ENCODE results near the gene FCRL6. TPM values are rescaled to one million over a fixed set of nuclear protein-coding genes. Genes with fewer than 3 reads are reported as not detected.

FCRL6 gene
- total RNA-seq, 2 experiments from 2014 or later: 0.23 to 0.61 TPM

DNA sequence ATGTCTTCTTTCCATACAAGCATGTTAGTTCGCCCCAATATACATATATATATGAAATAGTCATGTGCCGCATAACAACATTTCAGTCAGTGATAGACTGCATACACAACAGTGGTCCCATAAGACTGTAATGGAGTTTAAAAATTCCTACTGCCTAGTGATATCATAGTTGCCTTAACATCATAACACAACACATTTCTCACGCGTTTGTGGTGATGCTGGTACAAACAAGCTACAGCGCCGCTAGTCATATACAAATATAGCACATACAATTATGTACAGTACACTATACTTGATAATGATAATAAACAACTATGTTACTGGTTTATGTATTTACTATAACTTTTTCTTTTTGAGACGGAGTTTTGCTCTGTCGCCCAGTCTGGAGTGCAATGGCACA is 13.8 kb downstream of the FCRL6 start:
- ATAC-seq (no peak), DNase-seq (no peak)
- Mint-ChIP-seq H3K27ac (no peak overlapping the region), H3K4me3 (no peak overlapping the region), H3K4me1 (peaks cover 6% of the 10 kb centered on the region), H3K27me3 (peaks cover 27% of the 10 kb centered on the region), H3K36me3 (no peaks in the 10 kb centered on the region), H3K9me3 (ENCODE audit: low read depth) (no peaks in the 10 kb centered on the region)
- CTCF ChIA-PET: interaction anchor here (1.7 to 11.0 kb wide), 3 partner anchors 9 to 16 kb away, joined by 3 to 71 read pairs (median 7); partner anchors contain the start of gene FCRL6

DNA sequence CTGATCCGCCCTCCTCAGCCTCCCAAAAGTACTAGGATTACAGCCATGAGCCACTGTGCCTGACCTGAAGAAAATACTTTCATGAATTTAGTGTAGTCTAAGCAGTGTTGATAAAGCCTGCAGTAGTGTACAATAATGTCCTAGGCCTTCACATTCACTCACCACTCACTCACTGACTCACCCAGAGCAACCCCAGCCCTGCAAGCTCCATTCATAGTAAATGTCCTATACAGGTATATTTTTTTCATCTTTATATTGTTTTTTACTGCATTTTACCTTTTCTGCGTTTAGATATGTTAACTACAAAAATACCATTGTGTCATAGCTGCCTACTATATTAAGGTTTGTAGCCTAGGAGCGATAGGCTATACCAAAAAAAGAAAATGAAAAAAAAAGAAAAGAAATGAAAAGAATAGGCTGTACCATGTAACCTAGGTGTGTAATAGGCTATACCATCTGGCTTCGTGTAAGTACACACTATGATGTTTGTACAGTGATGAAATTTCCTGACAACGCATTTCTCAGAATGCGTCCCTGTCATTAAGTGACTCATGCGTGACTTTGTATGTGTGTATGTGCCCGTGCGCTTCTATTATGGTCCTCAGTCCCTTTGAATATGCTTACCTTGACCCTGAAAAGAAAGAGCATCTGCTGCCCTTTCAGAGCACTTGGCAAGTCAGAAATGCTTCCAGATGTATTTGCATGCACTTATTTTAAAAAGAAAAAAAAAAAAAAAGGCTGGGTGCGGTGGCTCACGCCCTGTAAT is 15.3 kb downstream of the FCRL6 start:
- CTCF ChIA-PET: interaction anchor here (1.0 to 11.0 kb wide), 3 partner anchors 7 to 18 kb away, joined by 4 to 71 read pairs (median 7); partner anchors contain the start of gene FCRL6
- Mint-ChIP-seq H3K4me3 (no peak overlapping the region), H3K27me3 (peaks cover 27% of the 10 kb centered on the region), H3K9me3 (ENCODE audit: low read depth) (no peaks in the 10 kb centered on the region), H3K36me3 (no peaks in the 10 kb centered on the region), H3K4me1 (peaks cover 6% of the 10 kb centered on the region), H3K27ac (no peak overlapping the region)
- ATAC-seq (no peak), DNase-seq (no peak)

DNA sequence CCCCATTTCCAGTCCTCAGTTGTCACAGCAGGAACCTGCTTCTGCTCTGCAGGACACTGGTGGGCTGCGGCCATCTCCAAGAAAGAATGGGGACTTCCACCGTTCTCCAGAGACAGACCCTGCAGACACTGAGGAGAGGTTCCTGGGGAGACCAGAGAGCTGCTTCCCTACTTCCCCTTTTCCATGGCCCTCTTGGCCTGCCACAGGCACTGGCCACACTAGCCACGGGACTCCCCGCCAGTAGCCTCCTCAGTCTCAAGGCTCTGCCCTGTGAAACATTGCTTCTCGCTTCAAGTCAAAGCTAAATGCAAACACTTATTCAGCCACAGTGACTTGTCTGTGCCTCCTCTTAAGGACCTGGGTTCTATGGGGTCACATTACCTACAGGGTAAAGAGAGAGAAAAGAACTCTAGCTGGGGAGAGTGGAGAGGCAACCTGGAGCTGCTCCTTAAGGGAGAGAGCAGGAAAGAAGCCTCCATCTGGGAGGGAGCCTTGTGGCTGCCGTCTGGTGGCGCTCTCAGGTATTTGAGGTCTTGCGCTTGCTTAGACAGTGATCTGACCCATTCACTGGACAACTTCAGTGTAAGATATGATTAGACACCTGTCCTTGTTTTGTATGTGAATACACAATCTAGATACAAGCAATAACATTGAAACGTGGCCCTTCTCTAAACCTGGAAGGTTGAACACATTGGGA is 19.2 kb downstream of the FCRL6 start:
- ATAC-seq: no peak
- CTCF ChIA-PET: interaction anchor here (0.9 to 4.0 kb wide), 12 partner anchors 9 to 72 kb away, joined by 3 to 32 read pairs (median 5); partner anchors contain the start of genes DUSP23 and FCRL6
- Mint-ChIP-seq H3K27ac (no peak overlapping the region), H3K27me3 (peaks cover 47% of the 10 kb centered on the region), H3K36me3 (no peaks in the 10 kb centered on the region), H3K4me3 (no peak overlapping the region), H3K4me1 (peaks cover 24% of the 10 kb centered on the region), H3K9me3 (ENCODE audit: low read depth) (no peaks in the 10 kb centered on the region)
- no peak for DNase-seq

DNA sequence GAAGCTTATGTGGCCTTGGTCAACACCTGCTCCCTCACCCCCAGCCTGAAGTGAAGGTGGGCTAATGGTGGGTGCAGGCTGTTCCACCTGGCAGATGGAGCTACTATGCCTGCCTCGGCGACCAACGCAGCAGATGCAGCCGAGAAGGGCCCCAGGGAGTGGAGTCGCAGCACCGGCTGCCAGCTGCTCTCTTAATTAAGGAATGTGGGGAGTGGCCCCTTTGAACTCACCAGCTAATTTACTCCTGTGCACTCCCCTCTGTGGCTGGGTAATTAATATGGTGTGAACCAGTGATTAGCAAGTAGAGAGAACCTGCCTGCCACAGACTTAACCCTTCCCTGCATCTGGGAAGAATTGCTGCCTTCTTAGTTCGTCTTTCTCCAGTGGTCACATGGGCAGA is 21.2 kb downstream of the FCRL6 start:
- Mint-ChIP-seq H3K9me3 (ENCODE audit: low read depth) (no peaks in the 10 kb centered on the region), H3K27ac (no peak overlapping the region), H3K27me3 (peaks cover 45% of the 10 kb centered on the region), H3K36me3 (peaks cover 8% of the 10 kb centered on the region), H3K4me1 (peaks cover 43% of the 10 kb centered on the region), H3K4me3 (no peak overlapping the region)
- no peak for DNase-seq
- ATAC-seq: no peak
- CTCF ChIA-PET: interaction anchor here (0.9 to 1.3 kb wide), 2 partner anchors 24 to 69 kb away, joined by 3 read pairs; no protein-coding TSS in a partner anchor

DNA sequence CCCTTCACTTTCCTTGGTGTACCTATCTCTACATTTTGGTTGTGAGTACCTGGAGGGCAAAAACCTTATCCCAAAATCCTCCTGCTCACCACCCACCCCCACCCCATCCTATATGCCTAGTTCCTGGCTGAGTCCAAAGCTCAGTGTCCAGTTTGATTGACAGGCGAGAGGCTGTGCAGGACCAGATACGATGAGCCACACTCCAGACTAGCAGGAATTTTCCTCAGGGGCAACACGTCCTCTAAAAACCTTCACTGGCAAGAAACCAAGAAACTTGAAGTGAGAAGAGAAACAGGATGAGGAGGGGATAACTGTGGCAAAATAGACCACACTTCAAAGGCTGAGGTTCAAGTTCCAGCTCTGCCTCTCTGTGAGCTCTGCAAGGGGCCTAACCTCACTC is 23.4 kb downstream of the FCRL6 start:
- H3K4me3 Mint-ChIP-seq: no peak overlapping the region
- peaks cover 54% of the 10 kb centered on the region for H3K27me3 Mint-ChIP-seq
- peak overlapping the region; percentile 45 for H3K27ac Mint-ChIP-seq
- CTCF ChIA-PET: interaction anchor here (1.3 to 2.9 kb wide), 8 partner anchors 9 to 67 kb away, joined by 3 to 13 read pairs (median 7); partner anchors contain the start of genes DUSP23 and FCRL6
- peaks cover 50% of the 10 kb centered on the region for H3K4me1 Mint-ChIP-seq
- DNase-seq (no peak), ATAC-seq (no peak)
- peaks cover 17% of the 10 kb centered on the region for H3K36me3 Mint-ChIP-seq
- H3K9me3 Mint-ChIP-seq (ENCODE audit: low read depth): peaks cover 2% of the 10 kb centered on the region

DNA sequence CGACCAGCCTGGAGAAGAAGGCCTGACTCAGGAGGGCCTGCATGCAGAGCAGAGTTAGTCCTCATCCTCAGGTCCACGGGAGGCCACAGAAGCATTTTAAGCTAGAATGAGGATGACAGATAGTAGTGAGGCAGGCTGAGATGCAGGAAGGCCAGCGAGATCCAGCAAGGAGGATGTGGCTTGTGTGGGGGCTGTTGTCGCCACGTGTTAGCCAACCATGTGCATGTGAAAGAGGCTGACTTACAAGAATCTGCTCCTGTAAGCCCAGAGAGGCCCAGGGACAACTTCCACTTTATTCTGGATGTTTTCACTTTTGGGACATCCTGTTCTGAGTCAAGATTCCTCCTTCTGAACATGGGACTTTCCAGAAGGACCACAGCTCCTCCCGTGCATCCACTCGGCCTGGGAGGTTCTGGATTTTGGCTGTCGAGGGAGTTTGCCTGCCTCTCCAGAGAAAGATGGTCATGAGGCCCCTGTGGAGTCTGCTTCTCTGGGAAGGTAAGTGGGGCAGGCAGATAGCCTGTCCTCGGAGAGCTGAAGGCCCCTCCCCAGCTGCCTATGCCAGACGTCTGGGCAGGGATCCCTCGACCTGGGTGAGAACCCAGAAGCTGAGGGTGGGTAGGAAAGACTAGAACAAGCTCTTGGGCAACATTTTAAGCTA is 24.4 kb downstream of the FCRL6 start, which contains the start of gene SLAMF8:
TSS of gene SLAMF8 (plus strand) at position 433 of the 661 bp plus-strand sequence. CDS start at position 459, 26 bp downstream.
- Mint-ChIP-seq H3K4me1 (peaks cover 50% of the 10 kb centered on the region), H3K36me3 (peaks cover 17% of the 10 kb centered on the region), H3K27me3 (peaks cover 55% of the 10 kb centered on the region), H3K4me3 (peak within 1 kb of the TSS; percentile 25), H3K27ac (peak within 1 kb of the TSS; percentile 83), H3K9me3 (ENCODE audit: low read depth) (peaks cover 2% of the 10 kb centered on the region)
- DNase-seq (peak; percentile 95), ATAC-seq (peak; percentile 84)
- CTCF ChIA-PET: interaction anchor here (0.7 to 3.5 kb wide), 15 partner anchors 10 to 181 kb away, joined by 3 to 17 read pairs (median 6); partner anchors contain the start of genes DUSP23 and FCRL6

DNA sequence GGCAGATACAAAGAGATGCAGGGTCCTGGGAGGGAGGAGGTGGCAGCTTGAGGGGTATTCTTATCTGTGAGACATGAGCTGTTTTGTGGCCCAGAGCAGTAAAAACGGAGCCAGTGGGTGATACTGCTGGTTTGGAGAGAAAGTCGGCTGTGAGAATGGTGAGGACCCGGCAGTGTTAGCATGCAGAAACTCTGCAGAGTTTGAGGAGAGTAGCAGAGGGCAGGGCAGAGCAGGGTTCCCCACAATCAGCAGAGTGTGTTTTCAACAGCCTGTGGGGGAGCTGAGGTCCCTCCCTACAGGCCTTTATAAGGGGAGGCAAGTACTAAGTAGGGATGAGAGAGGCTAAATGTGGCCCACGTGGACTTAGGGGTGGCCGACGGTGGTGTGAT is 24.9 kb downstream of the FCRL6 start:
- Mint-ChIP-seq H3K36me3 (peaks cover 17% of the 10 kb centered on the region), H3K27ac (peak overlapping the region; percentile 83), H3K27me3 (peaks cover 51% of the 10 kb centered on the region), H3K9me3 (ENCODE audit: low read depth) (peaks cover 2% of the 10 kb centered on the region), H3K4me1 (peaks cover 50% of the 10 kb centered on the region), H3K4me3 (peak overlapping the region; percentile 25)
- DNase-seq (peak; percentile 61), ATAC-seq (peak; percentile 54)
- CTCF ChIA-PET: interaction anchor here (0.7 to 3.5 kb wide), 14 partner anchors 10 to 181 kb away, joined by 3 to 17 read pairs (median 4); partner anchors contain the start of genes DUSP23 and FCRL6

DNA sequence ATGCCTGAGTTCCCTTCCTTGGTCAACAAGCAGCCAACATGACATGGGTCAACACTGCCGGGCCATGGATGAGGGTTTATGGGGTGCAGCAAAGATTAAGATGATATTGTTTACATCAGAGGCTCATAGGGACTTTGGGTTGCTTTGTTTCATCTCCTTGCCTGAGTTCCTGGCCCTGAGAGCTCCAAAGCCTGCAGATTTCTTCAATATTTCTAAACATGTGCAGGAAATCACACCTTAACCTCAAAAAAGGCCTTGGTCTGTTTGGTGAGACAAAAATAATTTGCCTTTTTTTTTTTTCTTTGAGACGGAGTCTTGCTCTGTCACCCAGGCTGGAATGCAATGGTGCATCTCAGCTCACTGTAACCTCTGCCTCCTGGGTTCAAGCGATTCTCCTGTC is 25.4 kb downstream of the FCRL6 start:
- ATAC-seq: peak; percentile 7

DNA sequence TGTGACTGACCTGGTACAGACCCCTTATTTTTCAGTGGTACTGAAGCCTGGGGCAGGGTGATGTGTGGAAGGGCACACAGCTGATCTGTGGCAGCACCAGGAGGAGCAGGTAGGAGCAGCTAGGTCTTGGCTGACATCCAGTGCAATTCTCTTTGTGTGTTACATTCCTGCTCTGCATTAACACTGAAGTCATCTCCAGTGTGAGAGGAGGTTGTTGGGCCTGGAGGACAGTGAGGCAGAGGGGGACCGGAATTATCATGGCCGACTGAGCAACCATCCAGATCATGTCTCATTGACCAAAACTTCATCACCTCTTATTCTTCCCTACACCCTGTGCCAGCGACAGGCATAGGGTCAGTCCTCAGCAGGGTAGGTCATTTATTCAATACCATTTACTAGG is 26.0 kb downstream of the FCRL6 start:
- ATAC-seq (no peak), DNase-seq (no peak)
- Mint-ChIP-seq H3K27me3 (peaks cover 40% of the 10 kb centered on the region), H3K27ac (no peak overlapping the region), H3K36me3 (peaks cover 17% of the 10 kb centered on the region), H3K9me3 (ENCODE audit: low read depth) (peaks cover 2% of the 10 kb centered on the region), H3K4me1 (peaks cover 50% of the 10 kb centered on the region), H3K4me3 (no peak overlapping the region)
- CTCF ChIA-PET: interaction anchor here (1.1 to 3.5 kb wide), 6 partner anchors 11 to 62 kb away, joined by 3 to 17 read pairs (median 8); partner anchors contain the start of genes DUSP23 and FCRL6

More for the DNA sequence above, 25.4 kb downstream of the FCRL6 start:
- peaks cover 2% of the 10 kb centered on the region for H3K9me3 Mint-ChIP-seq (ENCODE audit: low read depth)
- peak overlapping the region; percentile 25 for H3K4me3 Mint-ChIP-seq
- H3K36me3 Mint-ChIP-seq: peaks cover 17% of the 10 kb centered on the region
- H3K4me1 Mint-ChIP-seq: peaks cover 50% of the 10 kb centered on the region
- peaks cover 46% of the 10 kb centered on the region for H3K27me3 Mint-ChIP-seq
- CTCF ChIA-PET: interaction anchor here (0.8 to 3.5 kb wide), 13 partner anchors 11 to 180 kb away, joined by 3 to 17 read pairs (median 4); partner anchors contain the start of genes DUSP23 and FCRL6
- no peak for DNase-seq
- peak overlapping the region; percentile 83 for H3K27ac Mint-ChIP-seq

DNA sequence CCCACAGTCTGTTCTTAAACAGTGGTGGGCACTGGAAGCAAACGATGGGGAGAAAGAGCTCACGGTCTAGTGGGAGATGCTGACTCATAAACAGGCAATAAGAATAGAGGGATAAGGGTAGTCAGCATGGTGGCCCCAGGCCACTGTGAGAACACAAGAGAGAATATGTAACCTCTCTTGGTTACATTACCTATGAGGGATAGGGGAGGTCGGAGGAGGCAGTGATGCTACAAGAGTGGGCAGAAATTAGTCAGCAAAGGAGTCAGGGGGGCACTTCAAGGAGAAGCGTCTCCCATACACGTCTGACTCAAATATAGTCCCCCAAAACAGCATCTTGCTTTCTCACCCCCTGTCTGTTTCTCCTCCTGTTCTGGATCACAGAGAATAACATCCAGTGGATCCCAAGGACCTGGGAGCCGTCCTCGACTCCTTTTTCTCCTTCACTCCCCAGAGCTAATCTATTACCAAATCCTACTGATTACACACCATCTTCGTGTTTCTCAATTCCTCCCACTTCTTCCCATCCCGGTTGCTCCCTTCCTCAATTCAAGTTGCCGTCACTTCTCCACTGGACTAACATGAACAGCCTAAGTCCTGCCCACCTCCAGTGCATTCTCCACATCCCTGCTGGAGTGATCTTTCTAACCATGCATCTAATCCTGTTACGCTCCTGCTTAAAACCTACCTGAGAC is 26.6 kb downstream of the FCRL6 start:
- Mint-ChIP-seq H3K9me3 (ENCODE audit: low read depth) (peaks cover 2% of the 10 kb centered on the region), H3K27me3 (peaks cover 34% of the 10 kb centered on the region), H3K36me3 (peaks cover 17% of the 10 kb centered on the region), H3K4me1 (peaks cover 50% of the 10 kb centered on the region), H3K27ac (no peak overlapping the region), H3K4me3 (no peak overlapping the region)
- ATAC-seq: no peak
- DNase-seq: no peak
- CTCF ChIA-PET: interaction anchor here (1.2 to 3.5 kb wide), 4 partner anchors 23 to 62 kb away, joined by 3 to 17 read pairs (median 14); partner anchors contain the start of gene DUSP23

DNA sequence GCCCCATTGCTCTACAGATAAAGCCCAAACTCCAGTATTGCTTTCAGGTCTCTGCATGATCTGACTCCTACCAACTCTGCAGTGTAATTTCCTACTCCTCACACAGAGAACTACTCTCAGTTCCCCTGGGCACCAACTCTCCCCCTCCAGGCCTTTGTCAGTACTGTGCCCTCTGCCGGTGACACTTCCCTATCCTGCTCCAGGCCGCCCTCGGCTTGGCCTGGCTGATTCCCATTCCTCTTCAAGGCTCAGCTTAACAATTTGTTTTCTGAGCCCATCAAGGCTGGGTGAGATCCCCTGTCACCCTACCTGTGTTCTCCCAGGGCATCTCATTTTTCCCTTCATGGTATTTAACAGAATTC is 27.1 kb downstream of the FCRL6 start:
- Mint-ChIP-seq H3K27ac (no peak overlapping the region), H3K4me1 (peaks cover 48% of the 10 kb centered on the region), H3K9me3 (ENCODE audit: low read depth) (peaks cover 2% of the 10 kb centered on the region), H3K27me3 (peaks cover 29% of the 10 kb centered on the region), H3K36me3 (peaks cover 17% of the 10 kb centered on the region), H3K4me3 (no peak overlapping the region)
- CTCF ChIA-PET: interaction anchor here (1.0 to 3.5 kb wide), 3 partner anchors 13 to 61 kb away, joined by 3 to 17 read pairs (median 16); no protein-coding TSS in a partner anchor
- no peak for DNase-seq
- no peak for ATAC-seq

DNA sequence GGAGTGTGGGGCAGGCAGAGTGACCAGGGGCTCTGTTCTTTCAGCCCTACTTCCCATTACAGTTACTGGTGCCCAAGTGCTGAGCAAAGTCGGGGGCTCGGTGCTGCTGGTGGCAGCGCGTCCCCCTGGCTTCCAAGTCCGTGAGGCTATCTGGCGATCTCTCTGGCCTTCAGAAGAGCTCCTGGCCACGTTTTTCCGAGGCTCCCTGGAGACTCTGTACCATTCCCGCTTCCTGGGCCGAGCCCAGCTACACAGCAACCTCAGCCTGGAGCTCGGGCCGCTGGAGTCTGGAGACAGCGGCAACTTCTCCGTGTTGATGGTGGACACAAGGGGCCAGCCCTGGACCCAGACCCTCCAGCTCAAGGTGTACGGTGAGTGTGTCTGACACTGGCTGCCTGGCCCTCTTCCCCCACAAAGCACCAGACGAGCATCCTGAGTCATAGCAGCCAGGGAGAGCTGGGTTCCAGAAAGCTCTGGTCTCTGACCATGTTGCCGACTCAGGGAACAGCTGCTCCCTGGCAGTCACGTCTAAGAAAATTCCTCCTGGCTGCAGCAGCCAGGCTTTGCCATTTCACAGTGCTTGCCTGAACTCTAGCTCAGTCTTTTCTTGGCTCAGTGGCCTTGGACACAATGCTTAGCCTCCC is 27.8 kb downstream of the FCRL6 start:
- peaks cover 17% of the 10 kb centered on the region for H3K36me3 Mint-ChIP-seq
- H3K4me3 Mint-ChIP-seq: no peak overlapping the region
- H3K4me1 Mint-ChIP-seq: peaks cover 42% of the 10 kb centered on the region
- ATAC-seq (no peak), DNase-seq (no peak)
- peaks cover 22% of the 10 kb centered on the region for H3K27me3 Mint-ChIP-seq
- CTCF ChIA-PET: interaction anchor here (1.0 to 3.7 kb wide), 2 partner anchors 9 to 14 kb away, joined by 3 to 16 read pairs; no protein-coding TSS in a partner anchor
- H3K27ac Mint-ChIP-seq: no peak overlapping the region
- H3K9me3 Mint-ChIP-seq (ENCODE audit: low read depth): peaks cover 2% of the 10 kb centered on the region
